HG02870 (cell line): ENCODE measurements around the gene CKS1B.

Experiments
- ATAC-seq: cut with Tn5 transposase; IDR thresholded peaks from one replicate; pipeline ENCODE4 v1.9.1; 2021; ENCODE audit warnings: mild to moderate bottlenecking, moderate library complexity; ENCODE audit not compliant: unreplicated experiment

The CKS1B gene

DNA sequence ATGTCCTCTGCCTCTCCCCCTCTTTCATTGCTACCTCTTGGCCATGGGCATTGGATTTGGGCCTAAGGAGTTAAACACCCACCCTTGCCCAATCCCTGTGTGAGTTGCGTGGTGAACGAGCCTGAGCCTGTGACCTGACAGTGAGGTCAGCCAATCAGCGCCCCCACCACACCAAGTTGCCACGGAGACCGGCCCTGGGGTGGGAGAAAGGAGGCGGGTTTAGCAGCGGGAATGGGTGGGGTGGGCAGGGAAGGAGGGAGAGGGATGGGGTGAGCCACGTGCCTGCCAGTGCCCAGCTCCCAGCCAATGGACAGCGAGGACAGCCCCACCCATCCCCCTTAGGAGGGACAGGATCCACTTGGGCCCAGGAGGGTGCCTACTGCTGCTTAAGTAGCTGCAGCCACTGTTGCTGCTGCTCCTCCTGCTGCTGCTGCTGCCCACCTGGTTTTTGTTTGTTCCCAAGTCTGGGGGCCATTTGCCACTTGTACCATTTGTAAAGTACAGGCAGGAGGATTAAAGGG lies 37.6 kb downstream of the CKS1B start:
- no peak for ATAC-seq

DNA sequence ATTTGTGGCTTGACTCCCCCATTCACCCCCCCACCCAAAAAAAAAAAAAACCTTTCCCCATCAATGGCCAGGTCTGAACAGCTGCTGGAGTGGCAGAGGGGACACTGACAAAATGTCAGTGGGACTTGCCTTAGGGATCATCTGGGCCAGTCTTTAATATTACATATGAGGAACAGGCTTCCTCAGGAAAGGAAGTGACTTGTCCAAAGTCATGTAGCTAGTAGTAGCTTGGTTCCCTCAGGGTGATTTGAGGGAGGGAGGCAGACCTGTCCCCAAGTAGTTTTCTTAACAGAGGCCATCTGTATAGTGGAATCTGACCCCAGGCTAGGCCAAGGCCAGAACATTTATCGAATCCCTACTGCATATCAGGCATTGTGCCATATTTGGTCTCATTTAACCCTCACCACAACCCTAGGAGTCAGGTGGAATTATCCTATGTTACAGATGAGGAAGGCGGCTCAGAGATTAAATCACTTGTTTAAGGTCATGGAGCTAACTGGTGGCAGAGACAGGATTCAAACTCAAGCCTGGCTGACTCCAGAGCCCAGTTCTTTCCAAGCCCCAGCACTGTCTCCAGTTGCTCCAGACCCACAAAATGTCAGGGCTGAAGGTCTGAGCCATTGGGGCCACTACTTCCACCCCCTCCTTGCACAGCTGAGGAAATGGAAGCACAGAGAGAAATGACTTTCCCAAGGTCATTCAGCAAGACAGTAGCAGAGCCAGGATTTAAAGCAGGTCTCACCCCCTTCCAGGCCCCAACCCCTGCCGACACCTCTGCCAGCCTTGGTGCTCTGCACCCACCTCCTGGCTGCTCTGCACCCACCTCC lies 38.5 kb downstream of the CKS1B start:
- no peak for ATAC-seq

DNA sequence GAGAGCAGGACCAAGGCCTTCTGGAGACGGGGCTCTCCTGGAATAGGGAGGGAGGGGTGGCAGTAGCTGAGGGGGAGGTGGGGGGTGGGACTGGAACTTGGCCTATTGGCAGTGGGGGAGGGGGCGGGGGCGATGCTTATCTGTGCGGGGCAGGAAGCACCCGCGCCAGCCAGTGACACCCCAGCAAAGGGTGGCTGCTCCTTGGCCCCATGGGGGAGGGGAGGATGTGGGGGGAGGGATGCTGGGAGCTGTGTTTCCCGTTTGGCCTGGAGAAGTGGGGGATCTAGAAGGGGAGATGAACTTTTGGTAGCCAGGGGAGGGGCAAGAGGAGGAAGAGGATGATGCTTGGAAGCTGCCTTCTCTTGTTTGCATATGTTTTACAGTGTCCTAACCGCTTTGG lies 39.2 kb downstream of the CKS1B start:
- no peak for ATAC-seq

DNA sequence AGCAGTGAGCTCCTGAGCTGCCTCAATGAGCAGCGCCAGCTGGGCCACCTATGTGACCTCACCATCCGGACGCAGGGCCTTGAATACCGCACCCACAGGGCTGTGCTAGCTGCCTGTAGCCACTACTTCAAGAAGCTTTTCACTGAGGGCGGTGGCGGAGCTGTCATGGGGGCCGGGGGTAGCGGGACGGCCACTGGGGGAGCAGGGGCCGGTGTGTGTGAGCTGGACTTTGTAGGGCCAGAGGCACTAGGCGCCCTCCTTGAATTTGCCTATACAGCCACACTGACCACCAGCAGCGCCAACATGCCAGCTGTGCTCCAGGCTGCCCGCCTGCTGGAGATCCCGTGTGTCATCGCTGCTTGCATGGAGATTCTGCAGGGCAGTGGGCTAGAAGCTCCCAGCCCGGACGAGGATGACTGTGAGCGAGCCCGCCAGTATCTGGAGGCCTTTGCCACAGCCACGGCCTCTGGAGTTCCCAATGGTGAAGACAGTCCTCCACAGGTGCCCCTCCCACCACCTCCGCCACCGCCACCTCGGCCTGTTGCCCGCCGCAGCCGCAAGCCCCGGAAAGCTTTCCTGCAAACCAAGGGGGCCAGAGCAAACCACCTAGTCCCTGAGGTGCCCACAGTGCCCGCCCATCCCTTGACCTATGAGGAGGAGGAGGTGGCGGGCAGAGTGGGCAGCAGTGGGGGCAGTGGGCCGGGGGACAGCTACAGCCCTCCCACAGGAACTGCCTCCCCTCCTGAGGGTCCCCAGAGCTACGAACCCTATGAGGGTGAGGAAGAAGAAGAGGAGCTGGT lies 40.4 kb downstream of the CKS1B start:
- no peak for ATAC-seq

DNA sequence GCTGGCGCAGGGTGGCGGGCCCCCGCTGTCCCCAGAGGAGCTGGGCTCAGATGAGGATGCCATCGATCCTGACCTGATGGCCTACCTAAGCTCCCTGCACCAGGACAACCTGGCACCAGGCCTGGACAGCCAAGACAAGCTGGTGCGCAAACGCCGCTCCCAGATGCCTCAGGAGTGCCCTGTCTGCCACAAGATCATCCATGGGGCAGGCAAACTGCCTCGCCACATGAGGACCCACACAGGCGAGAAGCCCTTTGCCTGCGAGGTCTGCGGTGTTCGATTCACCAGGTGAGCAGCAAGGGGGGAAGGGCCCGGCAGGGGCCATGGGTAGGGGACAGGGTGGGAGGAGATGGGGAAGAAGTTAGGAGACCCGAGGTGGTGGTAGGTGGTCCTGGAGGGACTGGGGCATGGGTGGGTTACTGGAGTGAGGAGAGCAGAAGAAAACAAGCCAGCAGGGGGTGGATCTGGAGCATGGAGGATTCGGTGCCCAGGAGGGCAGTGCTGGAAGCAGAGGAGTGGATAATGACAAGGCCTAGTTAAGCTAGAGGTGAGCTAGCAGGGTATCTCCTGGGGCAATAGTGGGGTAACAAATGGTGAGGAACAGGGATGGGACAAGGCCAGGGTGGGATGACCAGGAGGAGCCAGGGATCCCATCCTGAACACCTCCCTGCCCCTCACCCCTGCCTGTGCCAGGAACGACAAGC lies 41.2 kb downstream of the CKS1B start:
- no peak for ATAC-seq

DNA sequence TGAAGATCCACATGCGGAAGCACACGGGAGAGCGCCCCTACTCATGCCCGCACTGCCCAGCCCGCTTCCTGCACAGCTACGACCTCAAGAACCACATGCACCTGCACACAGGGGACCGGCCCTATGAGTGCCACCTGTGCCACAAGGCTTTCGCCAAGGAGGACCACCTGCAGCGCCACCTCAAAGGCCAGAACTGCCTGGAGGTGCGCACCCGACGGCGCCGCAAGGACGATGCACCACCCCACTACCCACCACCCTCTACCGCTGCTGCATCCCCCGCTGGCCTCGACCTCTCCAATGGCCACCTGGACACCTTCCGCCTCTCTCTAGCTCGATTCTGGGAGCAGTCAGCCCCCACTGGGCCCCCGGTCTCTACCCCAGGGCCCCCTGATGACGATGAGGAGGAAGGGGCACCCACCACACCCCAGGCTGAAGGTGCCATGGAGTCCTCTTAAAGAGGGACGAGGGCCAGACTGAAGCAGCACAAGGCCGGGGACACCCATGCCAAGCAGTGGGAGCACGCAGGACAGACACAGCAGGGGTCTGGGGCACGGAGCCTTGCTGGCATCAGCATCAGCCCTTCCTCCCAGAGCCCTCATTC lies 41.9 kb downstream of the CKS1B start:
- ATAC-seq: no peak

DNA sequence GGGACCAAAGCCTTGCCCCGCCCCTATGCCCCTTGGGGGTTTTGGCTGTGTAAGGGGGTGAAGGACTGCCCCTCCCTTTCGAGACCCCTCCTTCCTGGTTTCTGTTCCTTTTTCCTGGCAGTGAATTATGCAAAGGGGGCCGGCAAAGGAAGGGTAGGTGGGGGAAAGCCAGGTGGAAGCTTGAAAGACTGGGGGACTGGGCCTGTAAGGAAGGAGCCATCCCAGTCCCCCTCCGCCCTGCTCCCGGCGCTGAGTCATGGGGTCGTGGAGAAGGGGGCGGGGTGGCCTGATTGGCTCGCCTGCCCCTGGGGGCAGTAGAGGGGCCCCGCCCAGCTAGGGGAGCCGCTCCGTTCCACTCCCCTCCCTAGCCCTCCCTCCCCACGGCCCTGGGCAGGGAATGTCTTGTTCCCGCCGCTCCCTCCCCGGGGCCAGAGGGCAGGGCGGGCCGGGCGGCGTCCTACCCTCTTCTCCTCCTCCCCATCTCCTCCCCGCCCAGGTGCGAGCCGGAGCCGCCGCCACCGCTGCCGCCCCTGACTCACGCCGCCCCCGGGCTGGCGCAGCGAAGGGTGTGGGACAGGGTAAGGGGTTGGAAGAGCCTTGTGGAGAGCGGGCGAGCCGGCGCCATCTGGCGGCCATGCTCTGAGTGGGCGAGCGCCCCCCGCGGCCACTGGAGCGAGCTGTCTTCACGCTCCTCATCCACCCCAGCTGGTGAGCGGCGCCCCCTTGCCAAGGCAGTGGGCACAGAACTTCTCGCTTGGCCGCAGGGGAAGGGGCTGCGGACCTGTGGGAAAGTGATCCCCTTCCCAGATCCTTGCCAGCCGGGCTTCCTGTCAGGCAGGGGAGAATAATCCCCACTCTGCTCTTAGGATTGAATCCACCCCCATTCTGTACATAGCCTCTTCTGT lies 42.8 kb downstream of the CKS1B start:
- peak; percentile 74 for ATAC-seq

DNA sequence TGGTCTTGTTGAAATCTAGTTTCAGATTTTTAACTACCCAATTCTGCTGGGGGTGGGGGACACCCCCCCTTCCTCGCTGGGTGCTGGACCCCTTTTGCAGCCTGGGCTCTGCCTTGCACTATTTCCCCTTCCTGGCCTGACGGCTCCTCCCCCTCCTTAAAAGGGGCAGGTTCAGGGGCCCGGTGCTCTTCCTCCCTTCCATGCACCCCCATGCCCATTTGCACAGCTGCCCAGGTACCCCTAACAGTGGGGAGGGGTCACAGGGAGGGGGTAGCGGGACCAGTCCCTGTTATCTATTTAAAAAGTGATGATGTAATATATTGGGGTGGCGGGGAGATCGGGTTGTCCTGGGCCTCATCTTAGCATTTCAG lies 43.5 kb downstream of the CKS1B start:
- ATAC-seq: peak; percentile 23

DNA sequence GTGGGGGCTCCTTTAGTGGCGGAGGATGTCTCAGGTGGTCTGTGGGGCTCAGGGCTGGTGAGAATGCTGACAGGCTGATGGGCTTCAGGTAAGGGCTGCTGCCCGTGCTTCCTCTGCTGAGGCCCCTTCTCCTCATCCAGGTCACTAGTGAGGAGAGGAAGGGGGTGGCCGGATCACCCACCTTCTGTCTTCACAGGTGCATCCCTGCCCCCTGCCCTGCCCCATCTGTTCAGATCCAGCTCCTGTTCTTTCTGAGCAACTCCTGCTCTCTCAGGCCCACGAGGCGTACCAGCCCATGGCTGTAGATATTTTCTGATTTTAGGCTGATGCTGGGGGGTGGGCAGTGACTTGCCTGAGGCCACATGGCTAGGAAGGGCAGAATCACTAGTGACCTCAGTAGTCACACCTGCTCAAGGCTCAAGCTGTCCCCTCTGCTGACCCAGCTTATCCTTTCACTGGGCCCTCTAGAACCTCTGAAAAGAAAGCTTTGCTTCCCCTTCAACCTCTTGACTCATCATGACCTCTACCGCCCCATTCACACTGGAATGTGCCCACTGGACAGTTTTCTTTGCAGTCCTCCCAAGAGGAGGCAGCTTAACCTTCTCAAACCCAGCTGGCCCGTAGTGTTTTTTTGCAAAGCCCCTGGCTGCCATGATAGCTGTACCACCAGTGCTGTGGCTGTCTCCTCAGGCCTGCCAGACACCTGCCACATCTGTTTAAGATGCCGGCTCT lies 44.3 kb downstream of the CKS1B start:
- ATAC-seq: no peak

DNA sequence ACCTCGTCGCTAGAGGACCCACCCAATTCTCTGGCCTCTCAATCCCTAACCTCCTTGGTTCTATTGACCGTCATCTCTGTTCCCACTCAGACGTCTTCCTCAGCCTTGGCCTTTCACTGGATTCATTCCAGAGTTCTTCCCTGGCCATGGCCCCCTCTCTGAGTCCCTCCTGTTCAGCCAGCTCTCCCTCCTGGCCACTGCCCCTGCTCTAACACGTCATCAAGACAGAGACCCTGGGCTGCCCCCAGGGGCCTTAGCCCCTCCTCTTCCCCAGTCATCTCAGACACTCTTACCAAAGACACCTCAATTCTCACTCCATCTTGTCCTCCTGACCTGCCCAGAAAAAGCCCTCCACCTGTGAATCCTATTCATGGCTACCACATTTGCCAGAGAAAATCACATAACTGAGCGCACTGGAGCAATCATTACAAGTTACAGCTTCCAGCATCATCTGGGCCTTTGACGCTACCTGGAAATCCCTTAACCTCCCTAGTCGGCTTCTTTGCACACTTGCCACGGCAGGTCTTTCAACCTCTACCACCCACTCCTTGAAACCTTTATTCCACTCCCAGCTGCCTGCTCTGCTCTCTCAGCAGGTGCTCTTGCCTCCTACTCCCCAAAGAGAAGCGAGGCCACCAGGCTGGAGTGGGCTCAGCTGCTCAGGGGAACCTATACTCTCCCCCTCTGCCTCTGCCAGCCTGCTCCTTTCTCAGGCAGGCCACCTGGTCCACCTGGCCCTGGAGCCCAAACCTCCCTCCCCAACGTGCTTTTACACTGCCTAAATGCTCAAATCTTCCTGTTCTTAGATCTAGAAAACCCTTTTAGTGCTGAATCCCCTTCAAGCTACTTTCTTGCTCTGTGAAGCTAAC lies 45.1 kb downstream of the CKS1B start:
- ATAC-seq: no peak

DNA sequence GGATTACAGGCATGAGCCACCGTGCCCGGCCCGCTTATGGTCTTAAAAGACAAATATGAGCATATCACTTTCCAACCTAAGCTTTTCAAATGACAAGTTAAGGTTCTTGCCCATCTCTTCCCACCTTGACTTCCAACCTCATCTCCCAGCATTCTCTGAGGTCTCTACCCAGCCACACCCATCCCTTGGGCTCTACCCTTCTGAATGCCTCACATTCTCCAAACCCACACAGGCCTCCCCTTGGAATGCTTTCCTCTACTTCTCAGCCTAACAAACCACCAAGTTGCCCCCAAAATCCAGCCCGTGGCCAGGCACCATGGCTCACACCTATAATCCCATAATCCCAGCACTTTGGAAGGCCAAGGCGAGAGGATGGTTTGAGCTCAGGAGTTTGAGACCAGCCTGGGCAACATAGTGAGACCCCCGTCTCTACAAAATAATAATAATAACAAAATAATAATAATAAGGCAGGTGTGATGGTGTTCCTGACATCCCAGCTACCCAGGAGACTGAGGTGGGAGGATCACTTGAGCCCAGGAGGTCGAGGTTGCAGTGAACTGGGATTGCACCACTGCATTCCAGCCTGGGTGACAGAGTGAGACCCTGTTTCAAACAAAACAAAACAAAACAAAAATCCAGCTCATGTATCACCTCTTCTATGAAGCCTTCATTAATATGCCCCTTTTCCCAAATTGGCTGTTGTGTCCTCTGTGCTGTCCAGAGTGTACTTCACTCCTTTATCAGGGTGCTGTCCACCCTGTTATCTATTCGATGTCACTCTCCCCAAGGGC lies 47.9 kb downstream of the CKS1B start:
- no peak for ATAC-seq

DNA sequence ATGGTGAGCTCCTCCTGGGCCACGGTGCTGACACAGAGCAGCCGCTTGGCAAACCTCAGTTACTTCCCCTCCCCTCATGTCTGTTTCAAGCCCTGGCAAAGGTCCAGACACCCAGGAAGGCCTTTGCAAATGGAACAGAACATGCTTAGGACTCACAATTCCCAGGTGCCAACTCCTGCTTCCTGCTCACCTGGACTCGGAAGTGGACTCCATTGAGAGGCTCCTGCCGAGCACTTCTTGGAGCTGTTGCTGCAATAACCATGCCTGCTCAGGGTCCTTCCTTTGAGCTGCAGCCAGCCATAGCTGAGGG lies 48.4 kb downstream of the CKS1B start:
- no peak for ATAC-seq

DNA sequence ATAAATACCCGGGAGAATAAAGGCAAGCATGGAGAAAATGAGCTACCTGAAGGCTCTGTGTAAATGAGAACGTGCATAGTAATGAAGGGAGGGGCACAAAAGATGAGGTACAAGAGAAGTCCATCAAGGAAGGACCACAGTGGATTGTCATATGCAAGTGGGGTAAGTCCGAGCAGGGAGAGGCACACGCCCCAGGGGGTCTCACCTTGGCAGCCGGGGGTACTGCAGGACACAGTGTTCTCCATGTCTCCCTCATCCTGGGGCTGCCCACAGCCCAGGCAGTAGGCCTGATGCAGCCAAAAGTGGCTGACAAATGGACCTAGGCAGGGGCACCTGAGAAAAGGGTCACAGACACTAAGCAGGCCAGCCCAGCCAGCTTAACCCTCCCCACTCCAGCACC lies 49.1 kb downstream of the CKS1B start:
- no peak for ATAC-seq

DNA sequence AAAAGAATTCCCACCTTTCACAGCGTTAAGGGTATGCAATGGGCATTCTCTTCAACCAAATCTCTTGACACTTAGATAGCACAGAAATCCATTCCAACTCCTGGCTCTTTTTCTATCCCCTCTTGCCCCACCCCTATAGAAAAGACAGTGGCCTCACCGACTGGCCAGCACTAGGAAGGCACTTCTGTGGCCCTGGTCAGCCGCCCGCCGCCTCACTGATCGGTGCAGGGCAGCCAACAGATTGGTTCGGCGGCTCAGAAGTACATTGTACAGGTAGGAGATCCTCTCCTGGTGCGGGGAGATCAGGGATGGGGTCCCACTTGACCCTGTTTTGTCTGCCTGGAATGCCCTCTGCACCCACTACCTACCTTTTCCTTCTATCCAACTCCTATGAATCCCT lies 49.8 kb downstream of the CKS1B start:
- ATAC-seq: no peak

DNA sequence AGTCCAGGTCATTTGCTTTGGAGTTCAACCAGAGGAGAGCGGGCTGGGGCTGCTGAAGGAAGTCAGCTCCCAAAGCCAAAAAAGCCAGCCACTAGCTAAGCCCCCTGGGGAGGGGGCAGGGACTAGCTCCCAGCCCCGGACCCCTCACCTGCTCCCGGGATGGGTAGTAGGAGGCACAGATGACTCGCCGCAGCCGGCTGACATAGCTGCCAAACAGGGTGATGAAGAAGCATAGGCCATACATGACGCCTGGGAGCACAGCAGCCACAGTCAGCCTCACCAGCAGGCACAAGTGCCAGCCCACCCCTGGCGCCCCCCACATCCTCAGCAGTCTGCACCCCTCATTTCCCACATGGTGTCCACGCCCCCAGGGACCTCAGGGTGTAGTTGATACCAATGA lies 51.7 kb downstream of the CKS1B start:
- ATAC-seq: no peak

DNA sequence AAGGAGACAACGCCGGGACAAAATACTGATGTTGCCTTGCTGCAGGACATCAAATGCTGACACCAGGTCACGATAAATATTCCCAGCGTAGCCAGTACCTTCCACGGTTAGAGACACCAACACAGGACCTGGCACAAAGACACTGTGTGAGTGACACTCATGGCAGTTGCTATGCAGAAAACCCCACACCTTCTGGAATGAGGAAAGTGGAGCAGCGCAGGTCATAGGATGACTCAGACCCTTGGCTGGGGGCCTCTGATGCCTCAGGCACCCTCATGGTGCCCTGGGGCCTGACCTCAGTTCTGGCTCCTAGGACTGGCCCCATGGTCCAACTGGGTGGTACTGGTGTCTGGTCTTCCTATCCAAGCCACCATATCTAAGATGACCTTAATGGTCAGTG lies 52.1 kb downstream of the CKS1B start:
- no peak for ATAC-seq
